ENCODE measurements around the gene COA3.
"Not testable (repeated sequence)": the region's sequence is repeated elsewhere in the genome, so short reads cannot be mapped to it uniquely, and the experiment has no call there.

The COA3 gene

DNA sequence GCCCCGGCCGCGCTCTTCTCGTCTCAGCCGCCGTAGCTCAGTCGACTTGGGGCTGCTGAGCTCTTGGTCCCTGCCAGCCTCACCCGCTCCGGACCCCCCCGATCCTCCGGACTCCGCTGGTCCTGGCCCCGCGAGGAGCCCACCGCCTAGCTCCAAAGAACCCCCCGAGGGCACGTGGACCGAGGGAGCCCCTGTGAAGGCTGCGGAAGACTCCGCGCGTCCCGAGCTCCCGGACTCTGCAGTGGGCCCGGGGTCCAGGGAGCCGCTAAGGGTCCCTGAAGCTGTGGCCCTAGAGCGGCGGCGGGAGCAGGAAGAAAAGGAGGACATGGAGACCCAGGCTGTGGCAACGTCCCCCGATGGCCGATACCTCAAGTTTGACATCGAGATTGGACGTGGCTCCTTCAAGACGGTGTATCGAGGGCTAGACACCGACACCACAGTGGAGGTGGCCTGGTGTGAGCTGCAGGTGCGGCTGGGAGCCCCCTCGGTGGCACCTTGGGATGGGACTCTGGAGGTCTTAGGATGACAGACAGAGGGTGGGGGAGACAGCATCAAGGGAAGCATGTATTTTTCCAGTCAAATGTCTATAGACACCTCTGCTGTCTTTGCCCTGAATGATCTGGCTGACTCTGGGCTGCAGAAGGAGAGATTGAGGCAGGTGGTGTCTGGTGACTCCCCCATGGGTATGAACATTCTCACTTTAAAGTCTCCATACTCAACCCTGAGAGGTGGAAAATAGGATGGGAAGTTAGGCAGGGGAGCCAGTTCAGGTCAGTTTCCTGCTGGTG, 17.5 kb downstream of the COA3 start:
- DNase-seq, result no peak

DNA sequence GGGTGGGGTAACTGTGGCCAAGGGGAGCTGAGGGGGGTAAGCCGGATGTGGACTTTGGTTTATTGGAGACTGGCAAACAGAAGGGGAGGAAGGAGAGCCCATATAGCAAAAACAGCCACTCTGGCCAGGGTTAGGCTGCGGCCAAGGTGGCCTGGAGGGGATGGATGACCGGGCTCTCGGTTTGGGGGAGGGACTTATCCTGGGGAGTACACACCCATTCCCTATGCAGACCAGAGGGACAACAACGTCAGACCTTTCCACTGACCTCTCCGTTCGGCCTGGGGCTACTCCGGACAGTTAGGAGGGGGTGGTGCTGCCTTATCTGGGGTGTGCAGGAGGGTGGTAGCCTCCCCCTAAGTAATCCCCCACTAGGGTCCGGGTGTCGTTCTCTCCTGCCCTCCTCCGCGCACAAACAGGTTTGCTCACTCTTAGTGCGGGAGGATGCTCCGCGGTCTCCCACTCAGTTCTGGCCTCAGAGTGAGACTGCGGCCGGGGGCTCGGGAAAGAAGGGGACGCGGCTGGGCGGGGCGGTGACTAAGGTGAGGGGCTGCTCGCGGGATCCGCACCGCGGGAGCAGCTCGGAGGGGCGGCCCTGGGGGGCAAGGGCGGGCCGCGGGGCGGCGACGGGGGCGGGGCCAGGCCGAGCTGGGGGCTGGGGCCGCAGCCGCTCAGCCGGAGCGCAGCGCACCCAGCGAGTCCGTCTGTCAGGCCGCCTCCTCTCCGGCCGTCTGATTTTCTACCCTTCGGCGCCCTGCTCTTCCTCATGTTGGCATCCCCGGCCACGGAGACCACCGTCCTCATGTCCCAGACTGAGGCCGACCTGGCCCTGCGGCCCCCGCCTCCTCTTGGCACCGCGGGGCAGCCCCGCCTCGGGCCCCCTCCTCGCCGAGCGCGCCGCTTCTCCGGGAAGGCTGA, 18.3 kb downstream of the COA3 start, which contains the start of gene WNK4:
Gene WNK4, plus strand, starts transcription at position 675 of the 915 bp plus-strand sequence. Its CDS starts 89 bp downstream, at position 764.
- DNase-seq, result no peak

DNA sequence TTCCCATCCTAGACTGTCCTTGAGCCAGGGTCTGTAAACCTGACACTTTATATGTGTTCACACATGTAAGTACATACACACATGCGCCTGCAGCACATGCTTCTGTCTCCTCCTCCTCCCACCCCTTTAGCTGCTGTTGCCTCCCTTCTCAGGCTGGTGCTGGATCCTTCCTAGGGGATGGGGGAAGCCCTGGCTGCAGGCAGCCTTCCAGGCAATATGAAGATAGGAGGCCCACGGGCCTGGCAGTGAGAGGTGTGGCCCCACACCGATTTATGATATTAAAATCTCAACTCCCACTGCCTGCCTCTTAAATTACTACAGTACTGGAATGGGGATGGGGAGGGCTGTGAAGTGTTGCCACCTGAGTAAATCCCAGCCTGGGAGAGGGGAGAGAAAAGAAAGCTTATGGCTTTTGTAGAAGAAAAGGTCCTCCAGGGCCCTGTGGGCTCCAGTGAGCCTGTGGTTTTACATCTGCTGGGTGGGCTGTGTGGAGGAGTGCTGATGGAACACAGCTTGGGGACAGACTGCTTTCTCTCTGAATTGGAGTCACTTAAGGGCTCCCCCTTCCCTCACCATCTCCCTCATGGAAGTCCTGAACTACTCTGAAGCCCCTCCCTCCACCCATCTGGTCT, 19.1 kb downstream of the COA3 start:
- no peak for DNase-seq

DNA sequence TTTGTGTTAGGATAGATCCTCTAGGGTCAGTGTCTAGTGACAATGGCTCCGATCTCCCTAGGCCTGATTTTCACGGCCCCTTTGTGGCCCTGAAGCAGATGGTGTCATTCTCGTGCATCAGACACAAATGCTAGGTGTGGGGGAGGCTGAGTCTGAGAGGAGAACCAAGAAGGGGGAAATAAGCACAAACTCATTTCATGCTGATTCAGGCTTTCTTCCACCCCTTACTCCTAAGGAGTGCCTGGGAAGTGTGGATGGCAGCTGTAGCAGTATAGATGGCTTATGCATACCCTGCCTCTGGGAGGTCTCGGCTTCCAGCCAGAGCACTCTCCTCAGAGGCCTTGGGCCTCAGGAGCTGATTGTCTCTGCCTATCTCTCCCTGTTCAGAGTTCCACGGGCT, 19.9 kb downstream of the COA3 start:
- DNase-seq, result no peak

DNA sequence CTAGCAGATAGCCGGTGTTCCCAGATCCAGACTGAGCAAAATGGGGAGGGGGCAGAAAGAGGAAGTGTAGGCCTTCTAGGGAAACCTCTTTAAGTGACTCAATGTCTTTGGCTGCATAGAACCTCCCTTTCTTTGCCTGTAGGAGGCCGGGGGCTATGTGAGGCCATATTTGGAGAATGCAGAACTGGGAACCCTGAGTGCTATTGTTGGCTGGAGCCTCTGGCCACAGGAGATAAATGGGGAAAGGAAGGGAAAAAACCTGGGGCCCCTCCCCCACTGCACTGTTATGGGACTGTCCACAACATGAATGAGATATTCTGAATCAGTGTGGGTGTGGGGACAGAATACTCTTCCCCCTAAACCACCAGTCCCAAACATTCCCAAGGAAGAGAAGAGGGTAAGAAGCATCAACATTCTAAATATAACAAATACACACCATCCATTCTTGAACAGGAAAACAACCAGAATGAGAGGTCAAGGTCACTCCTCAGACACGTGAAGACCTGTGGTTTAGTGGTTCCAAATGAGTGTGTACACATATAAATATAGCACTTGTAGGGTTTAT, 22.9 kb downstream of the COA3 start:
- DNase-seq, result no peak

DNA sequence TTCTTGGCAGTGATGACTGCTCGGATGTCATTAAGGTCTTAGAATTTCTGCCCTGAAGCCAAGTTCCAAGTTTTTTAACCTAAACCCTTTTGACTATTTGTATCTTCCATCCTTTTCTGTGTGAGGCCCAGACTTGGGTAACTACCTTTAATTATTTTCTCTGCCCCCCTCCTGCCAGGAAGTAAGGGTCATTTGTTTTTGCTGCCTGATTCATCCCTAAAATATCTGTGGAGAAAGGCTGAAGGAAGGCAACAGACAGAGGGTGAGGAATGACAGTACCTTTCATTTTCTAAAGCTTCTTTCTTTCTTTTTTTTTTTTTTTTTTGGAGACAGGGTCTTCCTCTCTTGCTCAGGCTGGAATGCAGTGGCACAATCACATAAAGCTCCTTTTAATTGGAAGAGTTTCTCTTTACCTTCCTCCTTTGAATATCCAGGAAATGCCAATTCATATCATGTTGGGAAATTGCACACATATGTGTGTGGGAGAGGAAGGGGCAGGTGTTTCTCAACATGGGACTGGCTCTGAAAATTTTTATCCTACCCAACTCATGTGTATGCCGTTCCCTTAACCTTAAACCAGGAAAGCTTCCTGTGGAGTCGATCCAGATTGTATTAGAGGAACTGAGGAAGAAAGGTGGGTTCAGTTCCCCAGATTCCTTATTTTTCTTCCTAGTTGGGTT, 24.3 kb downstream of the COA3 start:
- no peak for DNase-seq

DNA sequence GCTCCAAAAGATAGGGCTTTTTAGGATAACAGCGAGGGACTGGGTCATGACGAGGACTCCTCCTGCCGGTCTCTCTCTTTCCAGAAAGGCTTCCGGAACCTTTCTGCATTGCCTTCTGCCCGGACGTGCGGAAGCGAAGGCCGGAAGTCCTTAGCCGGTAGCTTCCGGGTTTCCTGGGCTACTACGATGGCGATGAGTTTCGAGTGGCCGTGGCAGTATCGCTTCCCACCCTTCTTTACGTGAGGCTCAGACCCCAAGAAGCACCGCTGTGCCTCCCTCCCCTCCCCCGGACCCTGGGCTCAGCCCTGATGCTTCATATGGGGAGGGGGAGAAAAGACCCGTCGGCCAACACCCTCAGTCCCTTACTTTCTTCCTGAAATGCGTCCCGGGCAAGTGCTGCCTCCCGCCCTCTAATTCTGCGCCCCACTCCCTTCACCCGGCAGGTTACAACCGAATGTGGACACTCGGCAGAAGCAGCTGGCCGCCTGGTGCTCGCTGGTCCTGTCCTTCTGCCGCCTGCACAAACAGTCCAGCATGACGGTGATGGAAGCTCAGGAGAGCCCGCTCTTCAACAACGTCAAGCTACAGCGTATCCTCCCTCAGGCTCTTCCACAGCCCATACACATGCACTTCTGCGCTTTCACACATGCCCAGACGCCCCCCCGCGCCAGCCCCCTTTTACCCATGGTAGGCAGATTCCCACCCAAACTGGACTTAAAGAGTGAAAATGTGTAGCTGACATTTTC, 25.0 kb downstream of the COA3 start, which contains the start of gene VPS25:
Gene VPS25, plus strand, starts transcription at position 160 of the 746 bp plus-strand sequence. Its CDS starts 27 bp downstream, at position 187.
- DNase-seq, result no peak

DNA sequence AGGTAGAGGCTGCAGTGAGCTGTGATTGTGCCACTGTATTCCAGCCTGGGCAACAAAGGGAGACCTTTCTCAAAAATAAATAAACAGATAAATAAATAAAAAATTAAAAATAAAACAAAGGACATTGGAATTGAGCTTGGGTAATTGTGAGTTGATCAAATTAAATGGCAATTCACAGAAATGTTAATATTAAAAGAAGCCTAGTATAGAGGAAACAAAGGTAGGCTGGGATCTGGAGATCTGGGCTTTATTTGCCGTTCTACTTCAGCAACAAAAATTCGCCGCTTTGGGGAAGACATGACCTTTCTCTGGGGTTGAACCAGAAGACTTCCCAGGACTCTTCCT, 25.6 kb downstream of the COA3 start:
- no peak for DNase-seq

DNA sequence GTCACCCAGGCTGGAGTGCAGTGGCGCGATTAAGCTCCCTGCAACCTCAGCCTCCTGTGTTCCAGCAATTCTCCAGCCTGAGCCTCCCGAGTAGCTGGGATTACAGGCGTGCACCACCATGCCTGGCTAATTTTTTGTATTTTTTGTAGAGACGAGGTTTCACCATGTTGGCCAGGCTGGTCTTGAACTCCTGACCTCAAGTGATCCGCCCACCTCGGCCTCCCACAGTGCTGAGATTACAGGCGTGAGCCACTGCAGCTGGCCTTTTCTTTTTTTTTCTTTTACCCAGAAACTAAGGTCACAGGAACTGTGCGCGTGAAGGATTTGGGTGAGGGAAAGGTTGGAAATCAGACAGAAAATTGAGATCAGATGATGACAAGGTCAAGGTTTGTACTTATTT, 28.5 kb downstream of the COA3 start:
- DNase-seq, result not testable (repeated sequence)

DNA sequence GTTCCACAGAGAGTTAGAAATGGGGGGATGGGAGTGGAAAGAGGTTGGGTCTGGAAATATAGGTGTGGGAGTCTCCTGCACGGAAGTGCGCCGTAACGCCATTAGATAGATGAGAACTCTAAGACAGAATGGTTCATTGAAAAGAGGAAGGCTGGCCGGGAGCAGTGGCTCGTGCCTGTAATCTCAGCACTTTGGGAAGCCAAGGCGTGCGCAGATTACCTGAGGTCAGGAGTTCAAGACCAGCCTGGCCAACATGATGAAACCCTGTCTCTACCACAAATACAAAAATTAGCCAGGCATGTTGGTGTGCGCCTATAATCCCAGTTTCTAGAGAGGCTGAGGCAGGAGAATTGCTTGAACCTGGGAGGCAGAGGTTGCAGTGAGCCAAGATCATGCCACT, 30.5 kb downstream of the COA3 start:
- DNase-seq, result not testable (repeated sequence)

DNA sequence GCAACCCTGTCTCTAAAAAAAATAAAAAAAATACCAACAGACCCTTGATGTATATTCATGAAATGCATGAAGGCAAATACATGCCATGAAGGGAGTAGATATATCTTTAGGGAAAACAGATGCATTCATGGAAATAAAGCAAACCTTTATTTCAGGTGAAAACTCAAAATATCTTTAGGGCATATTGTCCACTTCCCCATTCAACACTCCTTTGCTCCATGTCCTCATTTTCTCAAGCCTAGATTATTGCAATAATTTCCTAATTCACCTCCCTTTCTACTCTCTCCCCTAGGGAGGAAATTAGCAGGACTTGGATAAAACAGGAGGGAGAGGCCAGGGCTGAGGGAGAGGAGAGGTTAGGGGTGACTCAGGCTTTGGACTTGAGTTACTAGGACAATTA, 31.0 kb downstream of the COA3 start:
- DNase-seq, result no peak

DNA sequence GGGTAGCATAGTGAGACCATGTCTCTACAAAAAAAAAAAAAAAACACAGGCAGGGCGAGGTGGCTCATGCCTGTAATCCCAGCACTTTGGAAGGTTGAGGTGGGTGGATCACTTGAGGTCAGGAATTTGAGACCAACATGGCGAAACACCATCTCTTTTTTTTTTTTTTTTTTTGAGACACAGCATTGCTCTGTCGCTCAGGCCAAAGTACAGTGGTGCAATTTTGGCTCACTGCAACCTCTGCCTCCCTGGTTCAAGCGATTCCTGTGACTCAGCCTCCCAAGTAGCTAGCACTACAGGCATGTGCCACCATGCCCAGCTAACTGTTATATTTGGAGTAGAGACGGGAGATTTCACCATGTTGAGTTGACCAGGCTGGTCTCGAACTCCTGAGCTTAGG, 32.4 kb downstream of the COA3 start:
- DNase-seq, result no peak

DNA sequence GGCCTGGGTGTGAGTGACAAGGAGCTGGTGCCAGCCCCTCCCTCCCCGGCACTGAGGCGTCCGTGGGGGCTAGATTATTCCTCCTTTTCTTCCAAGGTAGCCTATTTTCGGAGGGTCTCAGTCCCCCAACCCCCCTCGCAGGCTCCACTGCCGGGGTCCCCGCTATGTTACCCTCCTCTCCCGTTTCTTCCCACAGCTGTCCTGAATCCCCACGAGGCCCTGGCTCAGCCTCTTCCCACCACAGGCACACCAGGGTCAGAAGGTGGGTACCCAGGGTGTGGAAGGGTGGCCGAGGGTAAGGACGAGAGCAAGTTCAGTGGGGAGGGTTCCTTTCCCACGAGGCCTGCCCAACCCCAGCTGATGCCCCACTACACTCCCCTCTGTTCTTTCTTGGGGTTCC, 36.9 kb downstream of the COA3 start:
- no peak for DNase-seq

DNA sequence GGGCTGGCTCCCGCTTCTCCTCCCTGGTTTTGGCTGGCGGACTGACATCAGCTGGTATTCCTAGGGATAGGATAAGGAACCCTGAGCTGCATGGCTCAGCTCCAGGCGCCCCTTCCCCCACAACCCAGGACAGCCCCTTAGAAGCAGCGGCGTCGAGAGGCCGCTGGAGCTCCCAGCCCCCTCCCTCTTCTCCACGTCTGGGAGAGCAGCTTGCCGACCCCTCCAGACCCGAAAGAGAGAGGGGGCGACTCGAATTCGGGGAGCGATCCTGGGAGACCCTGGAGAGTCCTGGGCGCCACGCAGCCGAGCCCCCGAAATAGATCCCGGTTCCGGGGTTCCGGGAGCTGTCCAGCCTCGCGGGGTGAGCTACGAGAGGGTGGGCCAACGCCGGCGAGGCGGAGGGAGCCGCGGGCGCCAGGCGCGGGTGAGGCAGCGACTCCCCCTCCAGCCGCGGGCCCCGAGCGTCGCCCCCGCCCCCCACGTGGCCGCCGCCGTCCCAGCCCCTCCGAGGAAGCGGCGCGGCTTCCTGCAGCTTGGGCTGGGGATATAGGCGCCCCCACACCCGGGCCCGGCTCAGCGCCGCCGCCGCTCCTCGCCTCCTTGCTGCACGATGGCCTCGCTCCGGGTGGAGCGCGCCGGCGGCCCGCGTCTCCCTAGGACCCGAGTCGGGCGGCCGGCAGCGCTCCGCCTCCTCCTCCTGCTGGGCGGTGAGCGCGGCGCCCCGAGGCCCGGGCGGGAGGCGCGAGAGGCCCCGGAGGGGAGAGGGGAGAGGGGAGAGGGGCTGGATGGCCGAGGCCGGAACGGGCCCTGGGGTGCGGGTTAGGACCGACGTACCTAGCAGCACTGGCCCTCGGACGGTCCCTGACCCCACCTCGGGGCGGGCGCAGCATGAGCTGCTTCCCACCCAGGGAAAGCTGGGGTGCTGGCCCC, 37.6 kb downstream of the COA3 start, which contains the start of gene RAMP2:
Gene RAMP2, plus strand, starts transcription at position 576 of the 930 bp plus-strand sequence. Its CDS starts 35 bp downstream, at position 611.
- DNase-seq, result no peak

DNA sequence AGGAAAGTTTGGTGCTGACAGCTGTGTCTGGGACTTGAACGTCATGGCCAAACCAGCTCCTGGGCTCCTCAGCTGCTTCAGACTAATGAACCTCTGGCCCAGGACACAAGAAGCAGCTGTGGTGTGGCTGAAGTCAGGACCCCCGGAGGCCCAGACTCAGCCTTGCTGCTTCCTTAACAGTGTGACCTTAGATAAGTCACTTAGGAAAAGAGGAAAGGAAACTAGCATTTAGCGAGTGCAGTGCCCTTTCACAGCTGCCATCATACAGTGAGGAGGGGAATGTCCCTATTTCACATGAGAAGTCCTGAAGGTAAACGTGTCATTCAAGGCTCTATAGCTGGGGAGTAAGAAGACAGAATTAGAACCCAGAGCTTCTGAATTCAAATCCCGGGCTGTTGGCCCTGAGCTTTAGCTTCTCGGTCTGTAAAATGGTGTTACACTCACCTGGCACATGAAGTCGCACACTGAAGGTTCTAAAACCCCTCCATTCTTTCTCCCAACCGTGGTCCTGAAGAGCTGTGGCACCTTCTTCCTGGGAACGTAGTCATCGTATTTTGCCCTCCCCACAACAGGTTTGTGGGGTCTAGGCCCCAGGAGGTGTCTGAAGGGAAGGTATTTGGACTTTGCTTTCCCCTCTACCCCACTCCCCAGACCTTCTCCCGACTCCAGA, 38.4 kb downstream of the COA3 start:
- no peak for DNase-seq

DNA sequence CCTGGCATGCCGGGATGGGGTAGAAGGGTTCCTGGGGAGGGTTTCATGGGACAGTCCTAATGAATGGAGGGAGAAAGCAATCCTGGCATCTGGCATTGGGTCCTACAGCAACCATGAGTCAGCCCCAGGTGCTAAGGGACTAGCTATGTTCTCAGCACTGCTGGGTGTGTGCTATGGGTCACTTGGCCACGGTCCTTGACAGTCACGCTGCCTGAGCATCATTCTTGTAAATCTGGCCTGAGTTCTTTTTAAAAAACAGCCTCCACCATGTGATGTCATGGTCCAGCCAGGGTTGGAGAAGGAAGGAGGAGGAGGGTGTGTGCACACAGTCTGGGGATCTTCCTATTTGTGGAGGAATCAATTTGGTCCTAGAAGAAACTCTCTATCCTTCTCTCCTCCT, 43.7 kb downstream of the COA3 start:
- DNase-seq, result no peak

DNA sequence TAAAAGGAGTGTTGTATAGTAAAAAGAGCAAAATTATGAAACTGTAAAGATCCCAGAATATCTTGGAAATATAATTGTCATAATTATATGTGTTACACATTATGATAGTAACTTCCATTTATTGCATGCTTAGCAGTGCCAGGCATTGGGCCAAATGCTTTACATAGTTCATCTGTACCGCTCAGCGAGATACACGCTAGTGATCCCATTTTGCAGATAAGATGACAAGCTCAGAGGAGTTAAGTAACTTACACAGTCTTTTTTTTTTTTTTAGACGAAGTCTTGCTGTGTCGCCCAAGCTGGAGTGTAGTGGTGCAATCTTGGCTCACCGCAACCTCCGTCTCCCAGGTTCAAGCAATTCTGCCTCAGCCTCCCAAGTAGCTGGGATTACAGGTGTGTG, 46.9 kb downstream of the COA3 start:
- no peak for DNase-seq

DNA sequence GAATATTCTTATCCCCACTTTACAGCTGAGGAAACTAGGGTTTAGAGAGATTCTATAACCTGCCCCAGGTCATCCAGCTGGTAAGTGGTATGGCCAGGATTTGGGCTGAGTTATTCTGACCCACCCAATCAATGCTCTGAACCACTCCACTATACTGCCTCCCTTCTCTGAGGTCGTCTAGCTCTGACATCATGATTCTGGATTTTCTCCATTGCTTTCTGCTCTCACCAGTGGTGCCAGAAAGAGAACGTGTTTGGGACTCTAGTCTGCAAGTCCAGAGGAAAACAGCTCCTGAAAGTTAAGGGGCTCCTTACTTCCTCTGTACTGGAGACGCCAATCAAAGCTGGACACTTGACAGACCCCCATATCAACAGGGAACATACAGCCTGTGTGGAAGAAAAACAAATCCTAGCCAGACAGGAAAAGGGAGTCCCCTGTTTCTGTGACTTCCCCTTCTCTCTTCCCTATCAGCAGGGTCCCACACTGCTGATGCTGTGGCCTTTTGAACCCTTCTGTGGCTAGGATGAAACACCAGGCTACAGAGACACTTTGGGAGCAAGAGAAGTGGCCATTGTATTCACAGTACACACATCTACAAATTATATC, 47.7 kb downstream of the COA3 start:
- no peak for DNase-seq
